HEK293 (cell line): ENCODE measurements around the gene KLHL12.

Experiments
- CTCF ChIA-PET: fragments of 350-600 bp; formaldehyde crosslinking; extraction: SDS; loops from one replicate; lab custom pipeline; 2021; ENCODE audit warnings: antibody characterized with exemption; lab: Yijun Ruan, JAX
- POLR2A ChIA-PET: fragments of 300-600 bp; formaldehyde crosslinking; extraction: SDS; loops from one replicate; lab custom pipeline; 2020; ENCODE audit warnings: antibody characterized with exemption, inconsistent platforms; lab: Yijun Ruan, JAX
- H3K27ac ChIP-seq: fragments of 200-500 bp; sonication (Bioruptor generic); 2 replicates; pipeline ENCODE4 v1.5.1; 2014; ENCODE audit warnings: low read depth, low read length, control low read depth, inconsistent platforms; ENCODE audit errors: extremely low read depth
- H3K36me3 ChIP-seq, 2 experiments: fragments of 200-500 bp in 1 of 2; sonication (Bioruptor generic) in 1 of 2; 1 replicate in 1 of 2; 2 replicates in 1 of 2; pipeline ENCODE4 v1.5.1; 2014 to 2017; ENCODE audit warnings: inconsistent platforms in 2 of 2, low read length in 2 of 2; ENCODE audit not compliant: control insufficient read depth in 2 of 2, insufficient read depth in 1 of 2
- H3K4me1 ChIP-seq: fragments of 200-500 bp; sonication (Bioruptor generic); 2 replicates; pipeline ENCODE4 v1.5.1; 2014; ENCODE audit warnings: mild to moderate bottlenecking, low read length, inconsistent platforms; ENCODE audit not compliant: control insufficient read depth, insufficient read depth
- H3K4me3 ChIP-seq: 2 replicates; pipeline ENCODE4 v1.5.1; 2011; ENCODE audit warnings: low read depth, mild to moderate bottlenecking, control low read depth, low read length, moderate library complexity
- H3K9me3 ChIP-seq: fragments of 200-500 bp; sonication (Bioruptor generic); 2 replicates; pipeline ENCODE4 v1.5.1; 2014; ENCODE audit warnings: low read depth, low read length, inconsistent platforms; ENCODE audit not compliant: control insufficient read depth, insufficient read depth
- BCL11B ChIP-seq: fragments of 450-650 bp; formaldehyde crosslinking; IDR thresholded peaks from 2 replicates; pipeline ENCODE4 v1.5.1; 2016; ENCODE audit warnings: low read depth, missing biosample characterization, missing genetic modification characterization
- BCL6B ChIP-seq: fragments of 450-650 bp; formaldehyde crosslinking; IDR thresholded peaks from 2 replicates; pipeline ENCODE4 v1.5.1; 2017; ENCODE audit warnings: missing biosample characterization, missing genetic modification characterization
- IKZF3 ChIP-seq: fragments of 450-650 bp; IDR thresholded peaks from 2 replicates; pipeline ENCODE4 v1.5.0; 2018; ENCODE audit warnings: missing biosample characterization, mild to moderate bottlenecking, missing genetic modification characterization, moderate library complexity
- MZF1 ChIP-seq: fragments of 450-650 bp; formaldehyde crosslinking; IDR thresholded peaks from 2 replicates; pipeline ENCODE4 v1.5.1; 2017; ENCODE audit warnings: missing biosample characterization, missing genetic modification characterization, borderline replicate concordance
- SETDB1 ChIP-seq: IDR thresholded peaks from one replicate; pipeline ENCODE4 v1.6.1; 2017; ENCODE audit warnings: mild to moderate bottlenecking, low read length, moderate library complexity, mixed read lengths; ENCODE audit not compliant: insufficient read length
- SP2 ChIP-seq: fragments of 450-650 bp; formaldehyde crosslinking; IDR thresholded peaks from 2 replicates; pipeline ENCODE4 v1.5.1; 2016; ENCODE audit warnings: missing biosample characterization, missing genetic modification characterization
- ZBTB48 ChIP-seq: fragments of 450-650 bp; formaldehyde crosslinking; IDR thresholded peaks from 2 replicates; pipeline ENCODE4 v1.5.1; 2016; ENCODE audit warnings: missing biosample characterization, missing genetic modification characterization
- ZNF138 ChIP-seq: fragments of 450-650 bp; formaldehyde crosslinking; IDR thresholded peaks from 2 replicates; pipeline ENCODE4 v1.5.1; 2016; ENCODE audit warnings: missing biosample characterization, missing genetic modification characterization, borderline replicate concordance
- ZNF146 ChIP-seq: fragments of 450-650 bp; formaldehyde crosslinking; IDR thresholded peaks from 2 replicates; pipeline ENCODE4 v1.5.1; 2016; ENCODE audit warnings: missing biosample characterization, missing genetic modification characterization
- ZNF155 ChIP-seq: fragments of 450-650 bp; formaldehyde crosslinking; IDR thresholded peaks from 2 replicates; pipeline ENCODE4 v1.5.1; 2016; ENCODE audit warnings: missing biosample characterization, missing genetic modification characterization
- ZNF211 ChIP-seq: fragments of 450-650 bp; formaldehyde crosslinking; IDR thresholded peaks from 2 replicates; pipeline ENCODE4 v1.5.1; 2016; ENCODE audit warnings: low read depth, missing biosample characterization, missing genetic modification characterization
- ZNF302 ChIP-seq: fragments of 450-650 bp; formaldehyde crosslinking; IDR thresholded peaks from 2 replicates; pipeline ENCODE4 v1.5.1; 2016; ENCODE audit warnings: missing biosample characterization, missing genetic modification characterization, low read depth
- ZNF341 ChIP-seq: fragments of 450-650 bp; formaldehyde crosslinking; IDR thresholded peaks from 2 replicates; pipeline ENCODE4; 2016; ENCODE audit warnings: low read depth, missing biosample characterization, missing genetic modification characterization
- ZNF366 ChIP-seq: fragments of 450-650 bp; formaldehyde crosslinking; conservative IDR thresholded peaks from 2 replicates; pipeline ENCODE4 v1.5.1; 2016; ENCODE audit warnings: missing biosample characterization, missing genetic modification characterization
- ZNF416 ChIP-seq: fragments of 450-650 bp; formaldehyde crosslinking; IDR thresholded peaks from 2 replicates; pipeline ENCODE4 v1.5.1; 2016; ENCODE audit warnings: missing biosample characterization, missing genetic modification characterization
- ZNF610 ChIP-seq: fragments of 450-650 bp; formaldehyde crosslinking; IDR thresholded peaks from 2 replicates; pipeline ENCODE4 v1.5.1; 2016; ENCODE audit warnings: missing biosample characterization, missing genetic modification characterization, borderline replicate concordance
- ZNF624 ChIP-seq: fragments of 450-650 bp; formaldehyde crosslinking; IDR thresholded peaks from 2 replicates; pipeline ENCODE4 v1.5.1; 2017; ENCODE audit warnings: missing biosample characterization, missing genetic modification characterization
- ZNF658 ChIP-seq: fragments of 450-650 bp; formaldehyde crosslinking; IDR thresholded peaks from 2 replicates; pipeline ENCODE4; 2016; ENCODE audit warnings: missing biosample characterization, missing genetic modification characterization
- ZNF670 ChIP-seq: fragments of 450-650 bp; formaldehyde crosslinking; IDR thresholded peaks from 2 replicates; pipeline ENCODE4 v1.5.1; 2016; ENCODE audit warnings: missing biosample characterization, missing genetic modification characterization, low read depth
- ZNF704 ChIP-seq: fragments of 450-650 bp; formaldehyde crosslinking; IDR thresholded peaks from 2 replicates; pipeline ENCODE4 v1.5.1; 2016; ENCODE audit warnings: missing biosample characterization, missing genetic modification characterization
- ZNF76 ChIP-seq: fragments of 450-650 bp; formaldehyde crosslinking; IDR thresholded peaks from 2 replicates; pipeline ENCODE4; 2016; ENCODE audit warnings: low read depth, missing biosample characterization, missing genetic modification characterization, borderline replicate concordance
- TF ChIP-seq, protein P1 (sequence below): fragments of 450-650 bp; formaldehyde crosslinking; IDR thresholded peaks from 2 replicates; pipeline ENCODE4 v1.5.1; 2016; ENCODE audit warnings: missing biosample characterization, missing genetic modification characterization, borderline replicate concordance
- TF ChIP-seq, protein P2 (sequence below): fragments of 450-650 bp; formaldehyde crosslinking; IDR thresholded peaks from 2 replicates; pipeline ENCODE4 v1.5.1; 2016; ENCODE audit warnings: missing biosample characterization, missing genetic modification characterization

KLHL12 gene

DNA sequence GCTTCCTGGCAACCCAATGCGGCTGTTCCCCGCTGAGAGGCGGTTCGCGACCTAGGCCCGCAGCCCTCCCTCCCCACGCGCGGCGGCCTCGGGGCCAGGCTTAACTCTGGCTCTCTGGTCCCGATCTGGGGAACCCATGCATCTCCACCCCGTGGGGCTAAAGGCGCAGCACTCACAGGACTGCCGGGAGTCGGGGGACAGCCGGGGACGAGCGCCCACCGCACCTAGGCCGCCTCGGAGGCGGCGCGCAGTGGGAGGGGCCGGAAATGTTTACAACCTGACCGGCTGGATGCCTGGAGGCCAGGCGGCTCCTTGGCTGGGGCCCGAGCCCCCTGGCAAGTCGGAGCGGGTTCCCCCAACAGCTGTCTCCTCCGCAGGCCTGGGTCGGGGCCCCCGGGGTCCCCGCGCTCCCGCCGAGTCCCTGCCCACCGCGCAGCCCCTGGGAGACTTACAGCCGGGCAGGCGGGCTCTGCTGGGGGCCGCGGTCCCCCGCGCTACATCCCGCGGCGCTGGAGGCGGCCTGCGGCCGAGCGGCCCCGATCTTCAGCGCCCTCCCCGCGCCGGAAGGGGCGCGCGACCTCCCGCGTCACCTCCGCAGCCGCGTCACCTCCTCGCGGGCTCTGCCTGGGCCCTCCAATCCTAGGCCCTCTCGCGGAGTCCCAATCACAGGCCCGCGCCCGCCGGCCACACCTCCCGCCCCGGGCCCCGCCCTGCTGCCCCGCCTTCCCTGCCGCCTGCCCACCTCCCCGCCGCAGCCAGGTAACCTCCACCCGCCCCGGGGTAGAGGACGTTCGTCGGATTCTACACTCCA lies 30.9 kb upstream of the KLHL12 start, which contains the start of gene ADIPOR1 (continued):
- TF ChIP-seq BCL6B (tag by site-specific recombination) (no peak), ZNF704 (no peak), ZNF366 (tag by site-specific recombination) (no peak), ZNF146 (tag by site-specific recombination) (0 out of 2 replicates have a peak, but pooled peaks have one; percentile 16), BCL11B (tag by site-specific recombination) (no peak), ZNF211 (tag by site-specific recombination) (no peak), ZNF416 (tag by site-specific recombination) (no peak), SP2 (tag by site-specific recombination) (peak; percentile 57), ZNF670 (tag by site-specific recombination) (no peak), ZNF341 (tag by site-specific recombination) (peak; percentile 85), SETDB1 (no peak), ZNF624 (tag by site-specific recombination) (0 out of 2 replicates have a peak, but pooled peaks have one; percentile 46), ZBTB48 (tag by site-specific recombination) (peak; percentile 41)
- TF ChIP-seq, all 188 proteins: peak for 40

GRCh38 chr1:202956969-202957368 lies 29.9 kb upstream of the KLHL12 start:
- Histone ChIP-seq H3K4me3 (peak overlapping the region; percentile 88), H3K9me3 (no peaks in the 10 kb centered on the region), H3K36me3 (peaks cover 0 to 42% of the 10 kb centered on the region in 2 experiments; a peak in 1 of 3 replicates), H3K27ac (no peak overlapping the region), H3K4me1 (peaks cover 9% of the 10 kb centered on the region)
- ChIA-PET POLR2A (no interaction called here), CTCF (interaction anchor here (0.5 to 0.6 kb wide), 4 partner anchors 9 to 726 kb away, joined by 3 to 4 read pairs (median 3); no protein-coding TSS in a partner anchor)
- no peak for TF ChIP-seq ZNF610 (tag by site-specific recombination)
- no peak for TF ChIP-seq ZNF341 (tag by site-specific recombination)
- TF ChIP-seq BCL6B (tag by site-specific recombination), result no peak
- TF ChIP-seq MZF1 (tag by site-specific recombination), result no peak
- TF ChIP-seq, protein P1, sequence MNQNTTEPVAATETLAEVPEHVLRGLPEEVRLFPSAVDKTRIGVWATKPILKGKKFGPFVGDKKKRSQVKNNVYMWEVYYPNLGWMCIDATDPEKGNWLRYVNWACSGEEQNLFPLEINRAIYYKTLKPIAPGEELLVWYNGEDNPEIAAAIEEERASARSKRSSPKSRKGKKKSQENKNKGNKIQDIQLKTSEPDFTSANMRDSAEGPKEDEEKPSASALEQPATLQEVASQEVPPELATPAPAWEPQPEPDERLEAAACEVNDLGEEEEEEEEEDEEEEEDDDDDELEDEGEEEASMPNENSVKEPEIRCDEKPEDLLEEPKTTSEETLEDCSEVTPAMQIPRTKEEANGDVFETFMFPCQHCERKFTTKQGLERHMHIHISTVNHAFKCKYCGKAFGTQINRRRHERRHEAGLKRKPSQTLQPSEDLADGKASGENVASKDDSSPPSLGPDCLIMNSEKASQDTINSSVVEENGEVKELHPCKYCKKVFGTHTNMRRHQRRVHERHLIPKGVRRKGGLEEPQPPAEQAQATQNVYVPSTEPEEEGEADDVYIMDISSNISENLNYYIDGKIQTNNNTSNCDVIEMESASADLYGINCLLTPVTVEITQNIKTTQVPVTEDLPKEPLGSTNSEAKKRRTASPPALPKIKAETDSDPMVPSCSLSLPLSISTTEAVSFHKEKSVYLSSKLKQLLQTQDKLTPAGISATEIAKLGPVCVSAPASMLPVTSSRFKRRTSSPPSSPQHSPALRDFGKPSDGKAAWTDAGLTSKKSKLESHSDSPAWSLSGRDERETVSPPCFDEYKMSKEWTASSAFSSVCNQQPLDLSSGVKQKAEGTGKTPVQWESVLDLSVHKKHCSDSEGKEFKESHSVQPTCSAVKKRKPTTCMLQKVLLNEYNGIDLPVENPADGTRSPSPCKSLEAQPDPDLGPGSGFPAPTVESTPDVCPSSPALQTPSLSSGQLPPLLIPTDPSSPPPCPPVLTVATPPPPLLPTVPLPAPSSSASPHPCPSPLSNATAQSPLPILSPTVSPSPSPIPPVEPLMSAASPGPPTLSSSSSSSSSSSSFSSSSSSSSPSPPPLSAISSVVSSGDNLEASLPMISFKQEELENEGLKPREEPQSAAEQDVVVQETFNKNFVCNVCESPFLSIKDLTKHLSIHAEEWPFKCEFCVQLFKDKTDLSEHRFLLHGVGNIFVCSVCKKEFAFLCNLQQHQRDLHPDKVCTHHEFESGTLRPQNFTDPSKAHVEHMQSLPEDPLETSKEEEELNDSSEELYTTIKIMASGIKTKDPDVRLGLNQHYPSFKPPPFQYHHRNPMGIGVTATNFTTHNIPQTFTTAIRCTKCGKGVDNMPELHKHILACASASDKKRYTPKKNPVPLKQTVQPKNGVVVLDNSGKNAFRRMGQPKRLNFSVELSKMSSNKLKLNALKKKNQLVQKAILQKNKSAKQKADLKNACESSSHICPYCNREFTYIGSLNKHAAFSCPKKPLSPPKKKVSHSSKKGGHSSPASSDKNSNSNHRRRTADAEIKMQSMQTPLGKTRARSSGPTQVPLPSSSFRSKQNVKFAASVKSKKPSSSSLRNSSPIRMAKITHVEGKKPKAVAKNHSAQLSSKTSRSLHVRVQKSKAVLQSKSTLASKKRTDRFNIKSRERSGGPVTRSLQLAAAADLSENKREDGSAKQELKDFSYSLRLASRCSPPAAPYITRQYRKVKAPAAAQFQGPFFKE (tag by site-specific recombination), result no peak
- TF ChIP-seq ZNF76 (tag by site-specific recombination), result no peak
- TF ChIP-seq ZNF138 (tag by site-specific recombination), result no peak
- no peak for TF ChIP-seq ZNF302 (tag by site-specific recombination)
- no peak for TF ChIP-seq IKZF3 (tag by site-specific recombination)
- TF ChIP-seq ZNF155 (tag by site-specific recombination), result no peak
- no peak for TF ChIP-seq ZNF658 (tag by site-specific recombination)
- TF ChIP-seq, protein P2, sequence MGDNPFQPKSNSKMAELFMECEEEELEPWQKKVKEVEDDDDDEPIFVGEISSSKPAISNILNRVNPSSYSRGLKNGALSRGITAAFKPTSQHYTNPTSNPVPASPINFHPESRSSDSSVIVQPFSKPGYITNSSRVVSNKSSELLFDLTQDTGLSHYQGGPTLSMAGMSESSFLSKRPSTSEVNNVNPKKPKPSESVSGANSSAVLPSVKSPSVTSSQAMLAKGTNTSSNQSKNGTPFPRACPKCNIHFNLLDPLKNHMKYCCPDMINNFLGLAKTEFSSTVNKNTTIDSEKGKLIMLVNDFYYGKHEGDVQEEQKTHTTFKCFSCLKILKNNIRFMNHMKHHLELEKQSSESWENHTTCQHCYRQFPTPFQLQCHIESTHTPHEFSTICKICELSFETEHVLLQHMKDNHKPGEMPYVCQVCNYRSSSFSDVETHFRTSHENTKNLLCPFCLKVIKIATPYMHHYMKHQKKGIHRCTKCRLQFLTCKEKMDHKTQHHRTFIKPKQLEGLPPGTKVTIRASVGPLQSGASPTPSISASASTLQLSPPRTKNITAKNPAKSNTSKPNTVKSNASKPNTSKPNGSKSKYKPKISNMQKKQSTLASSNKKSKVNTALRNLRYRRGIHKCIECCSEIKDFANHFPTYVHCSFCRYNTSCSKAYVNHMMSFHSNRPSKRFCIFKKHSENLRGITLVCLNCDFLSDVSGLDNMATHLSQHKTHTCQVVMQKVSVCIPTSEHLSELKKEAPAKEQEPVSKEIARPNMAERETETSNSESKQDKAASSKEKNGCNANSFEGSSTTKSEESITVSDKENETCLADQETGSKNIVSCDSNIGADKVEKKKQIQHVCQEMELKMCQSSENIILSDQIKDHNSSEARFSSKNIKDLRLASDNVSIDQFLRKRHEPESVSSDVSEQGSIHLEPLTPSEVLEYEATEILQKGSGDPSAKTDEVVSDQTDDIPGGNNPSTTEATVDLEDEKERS (tag by site-specific recombination), result no peak
